Measurements from ENCODE around the gene CALCOCO2. TPM values are rescaled to one million over a fixed set of nuclear protein-coding genes. Genes with fewer than 3 reads are reported as not detected.
"Not testable (repeated sequence)": the region's sequence is repeated elsewhere in the genome, so short reads cannot be mapped to it uniquely, and the experiment has no call there.

Gene CALCOCO2
- total RNA-seq, 1 donor from 2014 or later: 115 TPM

DNA sequence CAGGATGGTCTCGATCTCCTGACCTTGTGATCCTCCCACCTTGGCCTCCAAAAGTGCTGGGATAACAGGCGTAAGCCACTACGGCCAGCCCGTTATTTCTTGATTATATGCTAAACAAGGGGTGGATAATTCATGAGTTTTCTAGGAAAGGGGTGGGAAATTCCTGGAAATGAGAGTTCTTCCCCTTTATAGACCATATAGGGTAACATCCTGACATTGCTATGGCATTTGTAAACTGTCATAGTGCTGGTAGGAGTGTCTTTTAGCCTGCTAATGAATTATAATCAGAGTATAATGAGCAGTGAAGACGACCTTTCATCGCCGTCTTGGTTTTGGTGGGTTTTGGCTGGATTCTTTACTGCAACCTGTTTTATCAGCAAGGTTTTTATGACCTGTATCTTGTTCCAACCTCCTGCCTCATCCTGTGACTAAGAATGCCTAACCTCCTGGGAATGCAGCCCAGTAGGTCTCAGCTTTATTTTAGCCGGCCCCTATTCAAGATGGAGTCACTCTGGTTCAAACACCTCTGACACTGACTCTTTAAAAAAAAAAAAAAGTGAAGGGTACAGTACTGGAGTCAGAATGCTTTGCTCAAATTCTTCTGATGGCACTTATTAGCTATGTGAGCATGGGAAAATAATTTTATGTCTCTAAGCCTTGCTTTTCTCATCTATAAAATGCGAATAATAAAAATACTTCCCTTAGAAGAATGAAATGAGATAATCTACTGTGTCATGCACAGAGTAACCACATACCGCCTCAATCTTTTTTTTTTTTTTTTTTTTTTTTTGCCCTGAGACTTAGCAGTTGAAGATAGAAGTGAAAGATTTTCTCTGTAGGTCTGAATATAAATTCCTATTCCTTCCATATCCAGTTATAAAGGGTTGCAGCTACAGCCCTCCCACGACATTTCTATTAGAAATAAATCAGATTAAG, 5.1 kb upstream of the CALCOCO2 start:
- DNase-seq (no peak), ATAC-seq (ENCODE audit: low read depth) (no peak)
- H3K9me3 Mint-ChIP-seq: no peaks in the 10 kb centered on the region
- ChIA-PET CTCF (interaction anchor here (0.6 kb wide), 1 partner anchor 53 kb away, joined by 3 read pairs; no protein-coding TSS in a partner anchor), POLR2A (no interaction called here)
- peaks cover 1% of the 10 kb centered on the region for H3K4me1 Mint-ChIP-seq
- no peak overlapping the region for H3K27ac Mint-ChIP-seq
- peaks cover 15% of the 10 kb centered on the region for H3K27me3 Mint-ChIP-seq
- TF ChIP-seq, protein P1, sequence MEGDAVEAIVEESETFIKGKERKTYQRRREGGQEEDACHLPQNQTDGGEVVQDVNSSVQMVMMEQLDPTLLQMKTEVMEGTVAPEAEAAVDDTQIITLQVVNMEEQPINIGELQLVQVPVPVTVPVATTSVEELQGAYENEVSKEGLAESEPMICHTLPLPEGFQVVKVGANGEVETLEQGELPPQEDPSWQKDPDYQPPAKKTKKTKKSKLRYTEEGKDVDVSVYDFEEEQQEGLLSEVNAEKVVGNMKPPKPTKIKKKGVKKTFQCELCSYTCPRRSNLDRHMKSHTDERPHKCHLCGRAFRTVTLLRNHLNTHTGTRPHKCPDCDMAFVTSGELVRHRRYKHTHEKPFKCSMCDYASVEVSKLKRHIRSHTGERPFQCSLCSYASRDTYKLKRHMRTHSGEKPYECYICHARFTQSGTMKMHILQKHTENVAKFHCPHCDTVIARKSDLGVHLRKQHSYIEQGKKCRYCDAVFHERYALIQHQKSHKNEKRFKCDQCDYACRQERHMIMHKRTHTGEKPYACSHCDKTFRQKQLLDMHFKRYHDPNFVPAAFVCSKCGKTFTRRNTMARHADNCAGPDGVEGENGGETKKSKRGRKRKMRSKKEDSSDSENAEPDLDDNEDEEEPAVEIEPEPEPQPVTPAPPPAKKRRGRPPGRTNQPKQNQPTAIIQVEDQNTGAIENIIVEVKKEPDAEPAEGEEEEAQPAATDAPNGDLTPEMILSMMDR (IDR thresholded peaks at IDR 0.05): no peak
- H3K36me3 Mint-ChIP-seq (ENCODE audit: low read depth): no peaks in the 10 kb centered on the region
- H3K4me3 Mint-ChIP-seq: no peak overlapping the region
- intact Hi-C loops (cut with micrococcal nuclease): no loop called here

GRCh38 chr17:48831549-48831883, 681 bp downstream of the CALCOCO2 start:
- POLR2A ChIA-PET: interaction anchor here (2.9 kb wide), 1 partner anchor 10 kb away, joined by 14 read pairs; no protein-coding TSS in a partner anchor
- DNase-seq (no peak), ATAC-seq (ENCODE audit: low read depth) (no peak)
- Mint-ChIP-seq H3K4me3 (peak overlapping the region; percentile 99), H3K4me1 (peaks cover 47% of the 10 kb centered on the region), H3K27ac (peak overlapping the region; percentile 79), H3K27me3 (no peaks in the 10 kb centered on the region), H3K36me3 (ENCODE audit: low read depth) (peaks cover 5% of the 10 kb centered on the region), H3K9me3 (no peaks in the 10 kb centered on the region)
- TF ChIP-seq, protein P1 (IDR thresholded peaks at IDR 0.05): no peak
- intact Hi-C loops (cut with micrococcal nuclease): loop anchor here (1.0 to 10.0 kb wide), 4 partner anchors 10 to 383 kb away; partner anchors contain the start of genes ABI3, ATP5MC1, GNGT2 and TTLL6
- CTCF ChIA-PET: interaction anchor here (1.2 to 2.1 kb wide), 2 partner anchors 18 to 47 kb away, joined by 3 to 8 read pairs; no protein-coding TSS in a partner anchor

DNA sequence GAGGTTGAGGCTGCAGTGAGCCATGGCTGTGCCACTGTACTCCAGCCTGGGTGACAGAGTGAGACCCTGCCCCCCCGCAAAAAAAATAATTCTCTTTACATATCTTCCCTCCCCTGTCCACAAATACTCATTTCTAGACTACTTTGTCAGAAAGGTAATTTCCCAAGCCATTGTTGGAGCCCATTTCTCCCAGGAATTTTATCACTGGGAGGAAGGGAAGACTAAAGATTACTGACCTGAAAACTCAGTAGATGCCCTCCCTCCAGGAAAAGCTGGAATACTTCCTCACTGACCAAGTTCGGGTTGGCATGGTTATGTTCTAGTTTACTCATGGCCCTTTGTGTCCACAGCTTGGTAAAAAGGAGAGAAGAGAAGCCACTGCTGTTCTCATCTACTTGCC, 4.1 kb downstream of the CALCOCO2 start:
- intact Hi-C loops (cut with micrococcal nuclease): loop anchor here (10.0 kb wide), 1 partner anchor 380 kb away; the partner anchor contains the start of genes ABI3 and GNGT2
- POLR2A ChIA-PET: no interaction called here
- Mint-ChIP-seq H3K4me3 (no peak overlapping the region), H3K4me1 (peaks cover 77% of the 10 kb centered on the region), H3K9me3 (no peaks in the 10 kb centered on the region), H3K36me3 (ENCODE audit: low read depth) (peaks cover 5% of the 10 kb centered on the region), H3K27ac (no peak overlapping the region), H3K27me3 (no peaks in the 10 kb centered on the region)
- TF ChIP-seq, protein P1 (IDR thresholded peaks at IDR 0.05): no peak
- DNase-seq: no peak
- CTCF ChIA-PET: interaction anchor here (0.9 to 2.4 kb wide), 3 partner anchors 19 to 44 kb away, joined by 3 to 9 read pairs (median 5); partner anchors contain the start of gene TTLL6
- ATAC-seq (ENCODE audit: low read depth): no peak

DNA sequence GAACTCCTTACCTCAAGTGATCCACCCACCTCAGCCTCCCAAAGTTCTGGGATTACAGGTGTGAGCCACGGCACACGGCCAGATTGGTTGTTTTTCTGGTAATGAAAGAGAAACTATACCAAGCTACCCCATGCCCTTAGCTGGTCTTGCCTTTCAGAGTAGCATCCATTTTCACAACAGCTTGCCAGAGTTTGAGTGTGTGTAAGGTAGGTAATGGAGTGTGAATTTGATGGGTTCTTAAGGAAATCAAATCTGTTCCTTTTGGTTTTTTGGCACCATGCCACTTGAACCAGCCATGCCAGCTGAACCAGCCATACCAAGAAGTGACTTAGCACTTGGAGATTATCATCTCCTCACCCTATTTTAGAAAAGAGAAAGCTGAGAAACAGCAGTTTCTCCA, 5.1 kb downstream of the CALCOCO2 start:
- no peak for DNase-seq

GRCh38 chr17:48837458-48837857, 6.6 kb downstream of the CALCOCO2 start:
- ChIA-PET POLR2A (interaction anchor here (0.6 kb wide), 2 partner anchors 42 to 1153 kb away, joined by 3 to 5 read pairs; no protein-coding TSS in a partner anchor), CTCF (interaction anchor here (2.4 kb wide), 1 partner anchor 21 kb away, joined by 9 read pairs; the partner anchor contains the start of gene TTLL6)
- peak; percentile 29 for ATAC-seq (ENCODE audit: low read depth)
- H3K9me3 Mint-ChIP-seq; H3K27me3 Mint-ChIP-seq; DNase-seq; H3K36me3 Mint-ChIP-seq (ENCODE audit: low read depth): not testable (repeated sequence)
- peaks cover 86% of the 10 kb centered on the region for H3K4me1 Mint-ChIP-seq
- H3K4me3 Mint-ChIP-seq: peak overlapping the region; percentile 48
- intact Hi-C loops (cut with micrococcal nuclease): loop anchor here (10.0 kb wide), 1 partner anchor 377 kb away; the partner anchor contains the start of genes ABI3 and GNGT2
- H3K27ac Mint-ChIP-seq: peak overlapping the region; percentile 20

More for the DNA sequence above, 5.1 kb downstream of the CALCOCO2 start:
- H3K27me3 Mint-ChIP-seq: no peaks in the 10 kb centered on the region
- no peak overlapping the region for H3K4me3 Mint-ChIP-seq
- H3K36me3 Mint-ChIP-seq (ENCODE audit: low read depth): peaks cover 3% of the 10 kb centered on the region
- intact Hi-C loops (cut with micrococcal nuclease): loop anchor here (10.0 kb wide), 1 partner anchor 379 kb away; the partner anchor contains the start of genes ABI3 and GNGT2
- no peak for ATAC-seq (ENCODE audit: low read depth)
- ChIA-PET CTCF (interaction anchor here (0.9 to 2.4 kb wide), 2 partner anchors 20 to 43 kb away, joined by 5 to 9 read pairs; partner anchors contain the start of gene TTLL6), POLR2A (no interaction called here)
- peaks cover 83% of the 10 kb centered on the region for H3K4me1 Mint-ChIP-seq
- TF ChIP-seq, protein P1 (IDR thresholded peaks at IDR 0.05): no peak
- H3K9me3 Mint-ChIP-seq: no peaks in the 10 kb centered on the region
- no peak overlapping the region for H3K27ac Mint-ChIP-seq
